Measurements from ENCODE around the gene KIR3DL3.
"Not testable (repeated sequence)": the region's sequence is repeated elsewhere in the genome, so short reads cannot be mapped to it uniquely, and the experiment has no call there.

The KIR3DL3 gene

DNA sequence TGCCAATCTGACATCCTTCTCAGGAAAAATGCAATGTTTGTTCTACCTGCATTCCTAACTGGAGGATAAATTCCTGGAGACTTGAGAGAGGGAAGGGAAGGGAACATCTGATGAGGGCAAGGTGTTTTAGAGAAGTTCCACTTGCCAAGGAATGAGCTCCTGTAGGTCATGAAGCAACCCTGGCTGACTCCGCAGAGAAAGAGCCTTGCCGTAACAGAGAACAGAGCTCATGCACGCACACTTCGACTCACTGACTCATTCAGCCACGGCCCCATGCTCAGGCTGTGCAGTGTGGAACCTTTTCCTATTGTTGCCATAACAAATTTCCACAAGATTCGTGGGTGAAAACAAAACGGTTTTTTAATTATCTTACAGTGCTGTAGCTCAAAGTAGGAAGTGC lies 54.7 kb downstream of the KIR3DL3 start:
- DNase-seq (ENCODE audit: low read depth in 2 of 2) = not testable (repeated sequence)

DNA sequence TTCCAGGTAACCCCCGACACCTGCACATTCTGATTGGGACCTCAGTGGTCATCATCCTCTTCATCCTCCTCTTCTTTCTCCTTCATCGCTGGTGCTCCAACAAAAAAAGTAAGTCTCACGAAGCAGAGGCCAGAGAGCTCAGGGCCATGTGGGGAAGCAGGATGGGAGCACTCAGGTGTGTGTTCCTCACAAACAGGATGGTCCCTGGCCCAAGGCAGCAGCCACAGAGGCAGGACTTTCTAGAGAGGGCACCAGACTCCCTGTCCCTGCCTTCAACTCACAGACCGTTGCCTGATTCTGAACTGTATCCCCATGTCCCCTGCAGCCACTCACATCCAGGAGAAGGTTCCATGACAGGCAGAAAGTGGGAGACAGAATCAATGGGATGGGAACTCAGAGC lies 58.7 kb downstream of the KIR3DL3 start:
- not testable (repeated sequence) for DNase-seq (ENCODE audit: low read depth in 2 of 2)

Measured in stimulated activated CD4-positive, alpha-beta T cell treated with anti-CD3 and anti-CD28 coated beads, Interleukin-15, amount 100 ng/mL, for 48 hours (primary cell).